Liver (tissue), 9 donors: ENCODE measurements around the gene INO80. TPM values are rescaled to one million over a fixed set of nuclear protein-coding genes. Genes with fewer than 3 reads are reported as not detected.

Source experiments
- DNase-seq: peaks from one replicate; pipeline ENCODE4 v3.0.0-alpha.2; 2017; ENCODE audit warnings: low spot score
- H3K27ac ChIP-seq, 2 donors: one replicate each; pipeline ENCODE4 v1.7.0; 2013; ENCODE audit warnings: inconsistent platforms in 2 of 2, low read length in 2 of 2, control low read depth in 1 of 2, low read depth in 1 of 2, mild to moderate bottlenecking in 1 of 2
- H3K27me3 ChIP-seq, 4 donors: one replicate each; pipeline versions ENCODE4 v1.6.1 to v1.7.0; 2013; ENCODE audit warnings: low read length in 3 of 4, inconsistent platforms in 1 of 4, mild to moderate bottlenecking in 1 of 4, moderate library complexity in 1 of 4; ENCODE audit not compliant: control insufficient read depth in 4 of 4, insufficient read depth in 4 of 4
- H3K36me3 ChIP-seq, 4 donors: one replicate each; pipeline versions ENCODE4 v1.6.1 to v1.7.0; 2013; ENCODE audit warnings: low read length in 3 of 4, mild to moderate bottlenecking in 3 of 4, low read depth in 1 of 4, moderate library complexity in 1 of 4; ENCODE audit not compliant: control insufficient read depth in 4 of 4, insufficient read depth in 3 of 4
- H3K4me1 ChIP-seq, 4 donors: one replicate each; pipeline versions ENCODE4 v1.6.1 to v1.7.0; 2013; ENCODE audit warnings: low read length in 3 of 4, mild to moderate bottlenecking in 3 of 4, moderate library complexity in 1 of 4; ENCODE audit not compliant: control insufficient read depth in 4 of 4, insufficient read depth in 4 of 4
- H3K4me3 ChIP-seq, 3 donors: one replicate each; pipeline versions ENCODE4 v1.6.1 to v1.7.0; 2013; ENCODE audit warnings: low read length in 3 of 3, control low read depth in 1 of 3, low read depth in 1 of 3, mild to moderate bottlenecking in 1 of 3
- H3K9ac ChIP-seq, 2 donors: one replicate each; pipeline ENCODE4 v1.7.0; 2013; ENCODE audit warnings: low read length in 2 of 2, mild to moderate bottlenecking in 2 of 2, moderate library complexity in 2 of 2, control low read depth in 1 of 2, low read depth in 1 of 2
- H3K9me3 ChIP-seq, 4 donors: one replicate each; pipeline versions ENCODE4 v1.6.1 to v1.7.0; 2013; ENCODE audit warnings: low read length in 3 of 4; ENCODE audit not compliant: control insufficient read depth in 4 of 4
- CTCF ChIP-seq: fragments of 150-350 bp; IDR thresholded peaks from 2 replicates; pipeline ENCODE4 v1.5.1; 2017; ENCODE audit warnings: improper control_type of control experiment, low read depth, low read length; ENCODE audit not compliant: missing input control
- EGR1 ChIP-seq, 2 donors: IDR thresholded peaks; 2 replicates each; pipeline ENCODE4 v1.6.1; 2016 to 2018; ENCODE audit warnings: antibody characterized with exemption in 2 of 2, low read depth in 2 of 2
- FOXA1 ChIP-seq: IDR thresholded peaks from 2 replicates; pipeline ENCODE4 v1.6.1; 2016; ENCODE audit warnings: antibody characterized with exemption
- FOXA2 ChIP-seq: IDR thresholded peaks from 2 replicates; pipeline ENCODE4 v1.6.1; 2016; ENCODE audit warnings: antibody characterized with exemption
- GABPA ChIP-seq, 2 donors: IDR thresholded peaks in 1 of 2; conservative IDR thresholded peaks in 1 of 2; 2 replicates each; pipeline ENCODE4 v1.6.1; 2016; ENCODE audit warnings: antibody characterized with exemption in 2 of 2, mild to moderate bottlenecking in 1 of 2, moderate library complexity in 1 of 2
- HNF4A ChIP-seq, 2 donors: conservative IDR thresholded peaks; 2 replicates each; pipeline ENCODE4 v1.6.1; 2016; ENCODE audit warnings: antibody characterized with exemption in 2 of 2, mild to moderate bottlenecking in 2 of 2
- HNF4G ChIP-seq: IDR thresholded peaks from 2 replicates; pipeline ENCODE4 v1.6.1; 2016; ENCODE audit warnings: antibody characterized with exemption
- JUND ChIP-seq, 2 donors: IDR thresholded peaks; 2 replicates each; pipeline ENCODE4 v1.6.1; 2016; ENCODE audit warnings: antibody characterized with exemption in 2 of 2
- NR2F2 ChIP-seq: IDR thresholded peaks from 2 replicates; pipeline ENCODE4 v1.6.1; 2016; ENCODE audit warnings: antibody characterized with exemption
- RAD21 ChIP-seq, 2 donors: IDR thresholded peaks; 2 replicates each; pipeline ENCODE4 v1.6.1; 2016; ENCODE audit warnings: antibody characterized with exemption in 2 of 2, mild to moderate bottlenecking in 2 of 2
- REST ChIP-seq: IDR thresholded peaks from 2 replicates; pipeline ENCODE4 v1.6.1; 2016; ENCODE audit warnings: antibody characterized with exemption, mild to moderate bottlenecking
- RXRA ChIP-seq, 2 donors: IDR thresholded peaks; 2 replicates each; pipeline ENCODE4 v1.6.1; 2017 to 2018; ENCODE audit warnings: antibody characterized with exemption in 2 of 2, mild to moderate bottlenecking in 1 of 2
- SP1 ChIP-seq: IDR thresholded peaks from 2 replicates; pipeline ENCODE4 v1.6.1; 2018; ENCODE audit warnings: antibody characterized with exemption, mild to moderate bottlenecking
- TAF1 ChIP-seq: conservative IDR thresholded peaks from 2 replicates; pipeline ENCODE4 v1.6.1; 2016; ENCODE audit warnings: antibody characterized with exemption, mild to moderate bottlenecking
- YY1 ChIP-seq: IDR thresholded peaks from 2 replicates; pipeline ENCODE4 v1.6.1; 2016; ENCODE audit warnings: antibody characterized with exemption, mild to moderate bottlenecking
- ZBTB33 ChIP-seq: IDR thresholded peaks from 2 replicates; pipeline ENCODE4 v1.6.1; 2016; ENCODE audit warnings: antibody characterized with exemption
- WGBS: extraction: QIAGEN DNeasy Blood & Tissue Kit; methylation state at CpG from one replicate; pipeline ENCODE4 v1.1.7; 2013; 5-methylcytosine and 5-hydroxymethylcytosine counted together
- polyA plus RNA-seq, 2 donors: library from polyadenylated mRNA; stranded (reverse) in 1 of 2; unstranded in 1 of 2; fragments of 200-250 nt in 1 of 2; fragments of >200 nt in 1 of 2; fragmentation: Nextera tagmentation in 1 of 2; extraction: Ambion mirVana in 1 of 2; gene quantifications; one replicate each; pipeline versions ENCODE4 v1.2.1 to v1.2.3, GENCODE V29; 2013 to 2015
- total RNA-seq, 2 donors: library from RNA; depleted of rRNA; stranded (reverse); fragments of >200 nt; gene quantifications; one replicate each; pipeline ENCODE4 v1.2.3, GENCODE V29; 2014
- TF ChIP-seq, protein P1 (sequence below): IDR thresholded peaks from 2 replicates; pipeline ENCODE4 v1.6.1; 2016; ENCODE audit warnings: antibody characterized with exemption
- TF ChIP-seq, protein P2 (sequence below): IDR thresholded peaks from 2 replicates; pipeline ENCODE4 v1.6.1; 2016; ENCODE audit warnings: antibody characterized with exemption
- donor health status: healthy.
- donor health status: healthy.
- donor health status: healthy.
- donor health status: healthy.
- donor health status: healthy.

INO80 gene
- total and polyA plus RNA-seq, 4 donors = 3.2 to 19.7 (median 9.4) TPM

GRCh38 chr15:41104234-41104633 is 11.8 kb downstream of the INO80 start:
- TF ChIP-seq TAF1 = no peak
- TF ChIP-seq, protein P1, sequence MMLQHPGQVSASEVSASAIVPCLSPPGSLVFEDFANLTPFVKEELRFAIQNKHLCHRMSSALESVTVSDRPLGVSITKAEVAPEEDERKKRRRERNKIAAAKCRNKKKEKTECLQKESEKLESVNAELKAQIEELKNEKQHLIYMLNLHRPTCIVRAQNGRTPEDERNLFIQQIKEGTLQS = no peak
- no peak for TF ChIP-seq SP1
- TF ChIP-seq RAD21 (IDR thresholded peaks at IDR 0.05) = no peak
- Histone ChIP-seq H3K9ac (no peak overlapping the region), H3K36me3 (peaks cover 2 to 4% (median 3%) of the 10 kb centered on the region in 4 donors), H3K4me3 (no peak overlapping the region), H3K4me1 (peaks cover 0 to 3% (median 0%) of the 10 kb centered on the region in 4 donors), H3K9me3 (no peaks in the 10 kb centered on the region), H3K27me3 (no peaks in the 10 kb centered on the region), H3K27ac (no peak overlapping the region)
- 94% methylated on average over 2 of the region's 2 CpGs for WGBS
- DNase-seq = no peak

GRCh38 chr15:41102854-41103253 is 13.2 kb downstream of the INO80 start:
- no peak overlapping the region for H3K9ac ChIP-seq
- peaks cover 0 to 4% (median 3%) of the 10 kb centered on the region in 4 donors for H3K36me3 ChIP-seq
- H3K4me1 ChIP-seq = peaks cover 0 to under 1% (median 0%) of the 10 kb centered on the region in 4 donors
- H3K4me3 ChIP-seq = no peak overlapping the region
- 98% methylated on average over 2 of the region's 2 CpGs for WGBS
- no peaks in the 10 kb centered on the region for H3K9me3 ChIP-seq
- no peak for TF ChIP-seq JUND (IDR thresholded peaks at IDR 0.05)
- TF ChIP-seq SP1 = no peak
- no peak for TF ChIP-seq HNF4G
- no peak for TF ChIP-seq GABPA (IDR thresholded peaks at IDR 0.05 in 1 of 2, conservative IDR thresholded peaks at IDR 0.05 in 1 of 2)
- TF ChIP-seq, protein P1 = no peak
- TF ChIP-seq FOXA1 = no peak
- no peak for TF ChIP-seq HNF4A (conservative IDR thresholded peaks at IDR 0.05)
- TF ChIP-seq YY1 = no peak
- no peaks in the 10 kb centered on the region for H3K27me3 ChIP-seq
- no peak overlapping the region for H3K27ac ChIP-seq
- no peak for DNase-seq

GRCh38 chr15:41096178-41096577 is 19.9 kb downstream of the INO80 start:
- Histone ChIP-seq H3K36me3 (peaks cover 9 to 35% (median 26%) of the 10 kb centered on the region in 4 donors), H3K4me3 (no peak overlapping the region), H3K9me3 (no peaks in the 10 kb centered on the region), H3K27ac (no peak overlapping the region), H3K27me3 (no peaks in the 10 kb centered on the region), H3K4me1 (no peaks in the 10 kb centered on the region), H3K9ac (no peak overlapping the region)
- no peak for TF ChIP-seq FOXA1
- TF ChIP-seq NR2F2 = no peak
- TF ChIP-seq HNF4A (conservative IDR thresholded peaks at IDR 0.05) = no peak
- TF ChIP-seq RXRA (IDR thresholded peaks at IDR 0.05) = no peak
- TF ChIP-seq REST = no peak
- no peak for TF ChIP-seq RAD21 (IDR thresholded peaks at IDR 0.05)
- TF ChIP-seq FOXA2 = no peak
- TF ChIP-seq, protein P2, sequence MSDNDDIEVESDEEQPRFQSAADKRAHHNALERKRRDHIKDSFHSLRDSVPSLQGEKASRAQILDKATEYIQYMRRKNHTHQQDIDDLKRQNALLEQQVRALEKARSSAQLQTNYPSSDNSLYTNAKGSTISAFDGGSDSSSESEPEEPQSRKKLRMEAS = no peak
- TF ChIP-seq GABPA (IDR thresholded peaks at IDR 0.05 in 1 of 2, conservative IDR thresholded peaks at IDR 0.05 in 1 of 2) = no peak
- no peak for TF ChIP-seq SP1
- TF ChIP-seq CTCF = no peak
- no peak for TF ChIP-seq EGR1 (IDR thresholded peaks at IDR 0.05; ENCODE audit: low read depth in 2 of 2)
- TF ChIP-seq, protein P1 = no peak
- TF ChIP-seq TAF1 = no peak
- TF ChIP-seq HNF4G = no peak
- TF ChIP-seq ZBTB33 = no peak
- TF ChIP-seq JUND (IDR thresholded peaks at IDR 0.05) = no peak
- no peak for TF ChIP-seq YY1
- 92% methylated on average over 6 of the region's 6 CpGs for WGBS
- no peak for DNase-seq
